Ovary (tissue), 3 donors: Measurements from ENCODE around the gene CD52.

Experiments used
- POLR2A ChIP-seq: fragments of 450-650 bp; IDR thresholded peaks from one replicate; pipeline ENCODE4 v1.6.1; 2017; ENCODE audit warnings: antibody characterized with exemption, mild to moderate bottlenecking, moderate library complexity
- TF ChIP-seq, protein P1 (sequence below), 3 donors: fragments of 450-650 bp in 2 of 3; fragments of 200-600 bp in 1 of 3; IDR thresholded peaks; one replicate each; pipeline versions ENCODE4 v1.5.1 to v1.8.0; 2016 to 2022; ENCODE audit warnings: antibody characterized with exemption in 3 of 3, mild to moderate bottlenecking in 1 of 3
- donor health status: DM: no; HTN: no; CAD: no.

DNA sequence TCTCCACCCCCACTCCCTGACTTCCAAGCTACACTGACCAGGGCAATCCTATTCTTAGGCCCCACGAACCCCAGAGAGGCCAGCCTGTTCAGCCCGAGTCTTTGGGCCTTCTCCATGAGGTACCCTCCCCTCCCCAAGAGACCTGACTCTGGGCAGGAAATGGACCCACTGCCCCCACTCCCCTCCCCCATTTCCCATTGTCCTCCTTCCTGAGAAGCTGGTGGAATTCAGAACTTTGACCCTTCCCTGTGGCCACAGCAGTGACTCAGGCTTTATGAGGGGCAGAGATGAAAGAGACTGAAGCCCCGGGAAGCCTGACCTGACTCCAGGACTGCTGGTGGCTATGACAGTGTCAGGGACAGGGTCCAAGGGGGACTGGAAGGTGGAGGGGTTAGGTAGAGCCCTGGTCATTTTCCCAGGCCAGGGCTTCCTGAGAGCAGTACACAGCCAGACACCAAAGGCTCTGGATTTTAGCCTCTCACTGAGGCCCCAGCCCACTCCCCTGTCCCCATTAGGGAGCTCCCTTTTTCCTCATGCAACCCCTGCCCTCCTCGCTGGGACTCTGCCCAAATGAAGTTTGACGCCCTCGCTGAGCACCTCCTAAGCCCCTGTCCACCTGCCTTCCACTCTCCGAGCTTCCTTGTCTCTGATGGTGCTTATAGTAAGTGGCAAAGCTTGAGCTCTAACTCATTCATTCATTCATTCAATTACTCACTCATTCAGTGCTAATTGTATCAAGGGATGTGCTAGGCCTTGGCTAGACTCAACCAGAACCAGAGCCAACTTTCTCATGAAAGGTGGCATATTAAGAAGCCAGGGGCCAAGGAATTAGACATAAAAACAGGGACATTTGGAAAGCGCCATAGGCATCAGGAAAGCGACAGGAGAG, 33.2 kb downstream of the CD52 start:
- TF ChIP-seq, protein P1, sequence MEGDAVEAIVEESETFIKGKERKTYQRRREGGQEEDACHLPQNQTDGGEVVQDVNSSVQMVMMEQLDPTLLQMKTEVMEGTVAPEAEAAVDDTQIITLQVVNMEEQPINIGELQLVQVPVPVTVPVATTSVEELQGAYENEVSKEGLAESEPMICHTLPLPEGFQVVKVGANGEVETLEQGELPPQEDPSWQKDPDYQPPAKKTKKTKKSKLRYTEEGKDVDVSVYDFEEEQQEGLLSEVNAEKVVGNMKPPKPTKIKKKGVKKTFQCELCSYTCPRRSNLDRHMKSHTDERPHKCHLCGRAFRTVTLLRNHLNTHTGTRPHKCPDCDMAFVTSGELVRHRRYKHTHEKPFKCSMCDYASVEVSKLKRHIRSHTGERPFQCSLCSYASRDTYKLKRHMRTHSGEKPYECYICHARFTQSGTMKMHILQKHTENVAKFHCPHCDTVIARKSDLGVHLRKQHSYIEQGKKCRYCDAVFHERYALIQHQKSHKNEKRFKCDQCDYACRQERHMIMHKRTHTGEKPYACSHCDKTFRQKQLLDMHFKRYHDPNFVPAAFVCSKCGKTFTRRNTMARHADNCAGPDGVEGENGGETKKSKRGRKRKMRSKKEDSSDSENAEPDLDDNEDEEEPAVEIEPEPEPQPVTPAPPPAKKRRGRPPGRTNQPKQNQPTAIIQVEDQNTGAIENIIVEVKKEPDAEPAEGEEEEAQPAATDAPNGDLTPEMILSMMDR (IDR thresholded peaks at IDR 0.05): no peak
- no peak for TF ChIP-seq POLR2A
